ENCODE results near the gene LONRF2. TPM values are rescaled to one million over a fixed set of nuclear protein-coding genes. Genes with fewer than 3 reads are reported as not detected.

Gene LONRF2
- total and polyA plus RNA-seq, 2 donors (not counting 1 experiment from before 2014, with no cell fraction given): under 0.01 to 0.01 TPM

GRCh38 chr2:100269889-100270288 lies 52.4 kb downstream of the LONRF2 start:
- Histone ChIP-seq H3K79me2 (ENCODE audit: control insufficient read depth, insufficient read depth, low read length) (no peaks in the 10 kb centered on the region), H3K36me3 (ENCODE audit: control insufficient read depth, insufficient read depth, low read length) (no peaks in the 10 kb centered on the region), H3K4me1 (ENCODE audit: control insufficient read depth, extremely low read depth, insufficient read depth, low read length) (no peaks in the 10 kb centered on the region), H3K4me3 (replicated peaks in 1 of 4; ENCODE audit: control extremely low read depth in 1 of 4, insufficient read depth in 1 of 4, low read depth in 3 of 4, low read length in 4 of 4) (no peak overlapping the region), H3K9ac (ENCODE audit: insufficient read depth, low read length) (no peak overlapping the region), H3K27ac (ENCODE audit: insufficient read depth, low read length) (no peak overlapping the region), H2AFZ (ENCODE audit: low read length) (no peak overlapping the region), H4K20me1 (ENCODE audit: control insufficient read depth, extremely low read depth, insufficient read depth, low read length) (no peaks in the 10 kb centered on the region), H3K9me3 (ENCODE audit: control insufficient read depth, insufficient read depth, low read depth, low read length) (no peaks in the 10 kb centered on the region), H3K27me3 (ENCODE audit: control insufficient read depth, insufficient read depth, low read length) (no peaks in the 10 kb centered on the region), H3K4me2 (ENCODE audit: extremely low read depth, insufficient read depth, low read length) (no peak overlapping the region)
- no peak for DNase-seq (ENCODE audit: low read depth in 2 of 2)
- TF ChIP-seq EZH2 (IDR thresholded peaks at IDR 0.05; ENCODE audit: low read length, missing control alignments) (no peak), CTCF (conservative IDR thresholded peaks at IDR 0.05 in 1 of 2, IDR thresholded peaks at IDR 0.05 in 1 of 2; ENCODE audit: low read depth in 1 of 2, low read length in 2 of 2) (no peak)

- Histone ChIP-seq H3K27me3 (ENCODE audit: control insufficient read depth, insufficient read depth, low read length) (no peaks in the 10 kb centered on the region), H3K79me2 (ENCODE audit: control insufficient read depth, insufficient read depth, low read length) (no peaks in the 10 kb centered on the region), H3K4me2 (ENCODE audit: extremely low read depth, insufficient read depth, low read length) (no peak overlapping the region), H3K9me3 (ENCODE audit: control insufficient read depth, insufficient read depth, low read depth, low read length) (no peaks in the 10 kb centered on the region), H2AFZ (ENCODE audit: low read length) (no peak overlapping the region), H4K20me1 (ENCODE audit: control insufficient read depth, extremely low read depth, insufficient read depth, low read length) (no peaks in the 10 kb centered on the region), H3K4me1 (ENCODE audit: control insufficient read depth, extremely low read depth, insufficient read depth, low read length) (no peaks in the 10 kb centered on the region), H3K4me3 (replicated peaks in 1 of 4; ENCODE audit: control extremely low read depth in 1 of 4, insufficient read depth in 1 of 4, low read depth in 3 of 4, low read length in 4 of 4) (no peak overlapping the region), H3K36me3 (ENCODE audit: control insufficient read depth, insufficient read depth, low read length) (no peaks in the 10 kb centered on the region), H3K9ac (ENCODE audit: insufficient read depth, low read length) (no peak overlapping the region), H3K27ac (ENCODE audit: insufficient read depth, low read length) (no peak overlapping the region)
- no peak for DNase-seq (ENCODE audit: low read depth in 2 of 2)
- TF ChIP-seq CTCF (conservative IDR thresholded peaks at IDR 0.05 in 1 of 2, IDR thresholded peaks at IDR 0.05 in 1 of 2; ENCODE audit: low read depth in 1 of 2, low read length in 2 of 2) (no peak), EZH2 (IDR thresholded peaks at IDR 0.05; ENCODE audit: low read length, missing control alignments) (no peak)
Observed at GRCh38 chr2:100268986-100269385, 53.3 kb downstream of the LONRF2 start.

- TF ChIP-seq CTCF (conservative IDR thresholded peaks at IDR 0.05 in 1 of 2, IDR thresholded peaks at IDR 0.05 in 1 of 2; ENCODE audit: low read depth in 1 of 2, low read length in 2 of 2): no peak
- no peak for TF ChIP-seq EZH2 (IDR thresholded peaks at IDR 0.05; ENCODE audit: low read length, missing control alignments)
- H3K9me3 ChIP-seq (ENCODE audit: control insufficient read depth, insufficient read depth, low read depth, low read length): no peaks in the 10 kb centered on the region
- H2AFZ ChIP-seq (ENCODE audit: low read length): no peak overlapping the region
- no peak overlapping the region for H3K4me3 ChIP-seq (replicated peaks in 1 of 4; ENCODE audit: control extremely low read depth in 1 of 4, insufficient read depth in 1 of 4, low read depth in 3 of 4, low read length in 4 of 4)
- H3K79me2 ChIP-seq (ENCODE audit: control insufficient read depth, insufficient read depth, low read length): no peaks in the 10 kb centered on the region
- no peak overlapping the region for H3K9ac ChIP-seq (ENCODE audit: insufficient read depth, low read length)
- H3K4me1 ChIP-seq (ENCODE audit: control insufficient read depth, extremely low read depth, insufficient read depth, low read length): no peaks in the 10 kb centered on the region
- no peaks in the 10 kb centered on the region for H3K36me3 ChIP-seq (ENCODE audit: control insufficient read depth, insufficient read depth, low read length)
- H3K4me2 ChIP-seq (ENCODE audit: extremely low read depth, insufficient read depth, low read length): no peak overlapping the region
- H4K20me1 ChIP-seq (ENCODE audit: control insufficient read depth, extremely low read depth, insufficient read depth, low read length): no peaks in the 10 kb centered on the region
- no peaks in the 10 kb centered on the region for H3K27me3 ChIP-seq (ENCODE audit: control insufficient read depth, insufficient read depth, low read length)
- no peak for DNase-seq (ENCODE audit: low read depth in 2 of 2)
- no peak overlapping the region for H3K27ac ChIP-seq (ENCODE audit: insufficient read depth, low read length)
Observed at GRCh38 chr2:100267751-100268150, 54.5 kb downstream of the LONRF2 start.

All from fibroblast of lung (primary cell).